ENCODE results near the gene TAS2R46.
"Not testable (repeated sequence)": the region's sequence is repeated elsewhere in the genome, so short reads cannot be mapped to it uniquely, and the experiment has no call there.

TAS2R46 gene

GRCh38 chr12:11062194-11062593, at the start of gene TAS2R46:
TAS2R46 (minus strand) TSS chr12:11062294; CDS start chr12:11062294, 0 bp downstream.
- H3K4me1 ChIP-seq (ENCODE audit: insufficient read depth, low read length); H3K9ac ChIP-seq (ENCODE audit: low read depth, low read length); H3K9me3 ChIP-seq (ENCODE audit: control insufficient read depth, insufficient read depth, low read length); H3K36me3 ChIP-seq (ENCODE audit: insufficient read depth, low read length): not testable (repeated sequence)

GRCh38 chr12:11111213-11111612, 49.1 kb upstream of the TAS2R46 start:
- not testable (repeated sequence) for H3K36me3 ChIP-seq (ENCODE audit: insufficient read depth, low read length); H3K4me1 ChIP-seq (ENCODE audit: insufficient read depth, low read length); H3K9ac ChIP-seq (ENCODE audit: low read depth, low read length); H3K9me3 ChIP-seq (ENCODE audit: control insufficient read depth, insufficient read depth, low read length)

GRCh38 chr12:11108862-11109261, 46.8 kb upstream of the TAS2R46 start:
- no peaks in the 10 kb centered on the region for H3K36me3 ChIP-seq (ENCODE audit: insufficient read depth, low read length)
- H3K9ac ChIP-seq (ENCODE audit: low read depth, low read length), result no peak overlapping the region
- no peaks in the 10 kb centered on the region for H3K4me1 ChIP-seq (ENCODE audit: insufficient read depth, low read length)
- peaks cover 5% of the 10 kb centered on the region; the same call in 1 of the 2 replicates for H3K9me3 ChIP-seq (ENCODE audit: control insufficient read depth, insufficient read depth, low read length)

GRCh38 chr12:11107719-11108118, 45.6 kb upstream of the TAS2R46 start:
- Histone ChIP-seq H3K9ac (ENCODE audit: low read depth, low read length) (no peak overlapping the region), H3K9me3 (ENCODE audit: control insufficient read depth, insufficient read depth, low read length) (peaks cover 8% of the 10 kb centered on the region; the same call in 1 of the 2 replicates), H3K36me3 (ENCODE audit: insufficient read depth, low read length) (no peaks in the 10 kb centered on the region), H3K4me1 (ENCODE audit: insufficient read depth, low read length) (no peaks in the 10 kb centered on the region)

- Histone ChIP-seq H3K9me3 (ENCODE audit: control insufficient read depth, insufficient read depth, low read length) (peaks cover 8% of the 10 kb centered on the region; the same call in 1 of the 2 replicates), H3K4me1 (ENCODE audit: insufficient read depth, low read length) (no peaks in the 10 kb centered on the region), H3K36me3 (ENCODE audit: insufficient read depth, low read length) (no peaks in the 10 kb centered on the region), H3K9ac (ENCODE audit: low read depth, low read length) (no peak overlapping the region)
These were observed 44.2 kb upstream of the TAS2R46 start for GRCh38 chr12:11106288-11106687.

GRCh38 chr12:11105546-11105945, 43.5 kb upstream of the TAS2R46 start:
- no peaks in the 10 kb centered on the region for H3K36me3 ChIP-seq (ENCODE audit: insufficient read depth, low read length)
- no peak overlapping the region for H3K9ac ChIP-seq (ENCODE audit: low read depth, low read length)
- H3K9me3 ChIP-seq (ENCODE audit: control insufficient read depth, insufficient read depth, low read length), result peaks cover 4% of the 10 kb centered on the region; the same call in 1 of the 2 replicates
- no peaks in the 10 kb centered on the region for H3K4me1 ChIP-seq (ENCODE audit: insufficient read depth, low read length)

GRCh38 chr12:11094910-11095309, 32.8 kb upstream of the TAS2R46 start:
- not testable (repeated sequence) for H3K4me1 ChIP-seq (ENCODE audit: insufficient read depth, low read length); H3K9me3 ChIP-seq (ENCODE audit: control insufficient read depth, insufficient read depth, low read length); H3K9ac ChIP-seq (ENCODE audit: low read depth, low read length); H3K36me3 ChIP-seq (ENCODE audit: insufficient read depth, low read length)

- no peaks in the 10 kb centered on the region for H3K4me1 ChIP-seq (ENCODE audit: insufficient read depth, low read length)
- H3K9ac ChIP-seq (ENCODE audit: low read depth, low read length), result no peak within 1 kb of the TSS
- H3K9me3 ChIP-seq (ENCODE audit: control insufficient read depth, insufficient read depth, low read length), result no peaks in the 10 kb centered on the region
- no peaks in the 10 kb centered on the region for H3K36me3 ChIP-seq (ENCODE audit: insufficient read depth, low read length)
These were observed 30.0 kb upstream of the TAS2R46 start, which contains the start of gene TAS2R43 for GRCh38 chr12:11092128-11092527. TAS2R43 (minus strand) TSS chr12:11092313; CDS start chr12:11092229, 84 bp downstream.

- H3K9me3 ChIP-seq (ENCODE audit: control insufficient read depth, insufficient read depth, low read length), result no peaks in the 10 kb centered on the region
- no peaks in the 10 kb centered on the region for H3K4me1 ChIP-seq (ENCODE audit: insufficient read depth, low read length)
- no peak overlapping the region for H3K9ac ChIP-seq (ENCODE audit: low read depth, low read length)
- H3K36me3 ChIP-seq (ENCODE audit: insufficient read depth, low read length), result no peaks in the 10 kb centered on the region
These were observed 27.2 kb upstream of the TAS2R46 start for GRCh38 chr12:11089246-11089645.

- Histone ChIP-seq H3K9ac (ENCODE audit: low read depth, low read length) (no peak overlapping the region), H3K36me3 (ENCODE audit: insufficient read depth, low read length) (no peaks in the 10 kb centered on the region), H3K4me1 (ENCODE audit: insufficient read depth, low read length) (no peaks in the 10 kb centered on the region), H3K9me3 (ENCODE audit: control insufficient read depth, insufficient read depth, low read length) (no peaks in the 10 kb centered on the region)
These were observed 23.3 kb upstream of the TAS2R46 start for GRCh38 chr12:11085419-11085818.

GRCh38 chr12:11081987-11082386, 19.9 kb upstream of the TAS2R46 start:
- H3K9ac ChIP-seq (ENCODE audit: low read depth, low read length), result no peak overlapping the region

GRCh38 chr12:11078246-11078645, 16.2 kb upstream of the TAS2R46 start:
- H3K36me3 ChIP-seq (ENCODE audit: insufficient read depth, low read length), result no peaks in the 10 kb centered on the region
- H3K9ac ChIP-seq (ENCODE audit: low read depth, low read length), result no peak overlapping the region
- H3K9me3 ChIP-seq (ENCODE audit: control insufficient read depth, insufficient read depth, low read length), result no peaks in the 10 kb centered on the region
- H3K4me1 ChIP-seq (ENCODE audit: insufficient read depth, low read length), result no peaks in the 10 kb centered on the region

More at GRCh38 chr12:11081987-11082386, 19.9 kb upstream of the TAS2R46 start:
- Histone ChIP-seq H3K36me3 (ENCODE audit: insufficient read depth, low read length) (no peaks in the 10 kb centered on the region), H3K4me1 (ENCODE audit: insufficient read depth, low read length) (no peaks in the 10 kb centered on the region), H3K9me3 (ENCODE audit: control insufficient read depth, insufficient read depth, low read length) (no peaks in the 10 kb centered on the region)

- Histone ChIP-seq H3K4me1 (ENCODE audit: insufficient read depth, low read length) (peaks cover 3% of the 10 kb centered on the region; the same call in 1 of the 2 replicates), H3K9ac (ENCODE audit: low read depth, low read length) (no peak overlapping the region), H3K9me3 (ENCODE audit: control insufficient read depth, insufficient read depth, low read length) (no peaks in the 10 kb centered on the region), H3K36me3 (ENCODE audit: insufficient read depth, low read length) (no peaks in the 10 kb centered on the region)
These were observed 13.5 kb upstream of the TAS2R46 start for GRCh38 chr12:11075642-11076041.

GRCh38 chr12:11071414-11071813, 9.3 kb upstream of the TAS2R46 start:
- H3K4me1 ChIP-seq (ENCODE audit: insufficient read depth, low read length), result peaks cover 3% of the 10 kb centered on the region; the same call in 1 of the 2 replicates
- H3K36me3 ChIP-seq (ENCODE audit: insufficient read depth, low read length), result no peaks in the 10 kb centered on the region
- H3K9ac ChIP-seq (ENCODE audit: low read depth, low read length), result no peak overlapping the region
- no peaks in the 10 kb centered on the region for H3K9me3 ChIP-seq (ENCODE audit: control insufficient read depth, insufficient read depth, low read length)

- no peaks in the 10 kb centered on the region for H3K9me3 ChIP-seq (ENCODE audit: control insufficient read depth, insufficient read depth, low read length)
- H3K4me1 ChIP-seq (ENCODE audit: insufficient read depth, low read length), result peaks cover 3% of the 10 kb centered on the region; the same call in 1 of the 2 replicates
- no peaks in the 10 kb centered on the region for H3K36me3 ChIP-seq (ENCODE audit: insufficient read depth, low read length)
- no peak overlapping the region for H3K9ac ChIP-seq (ENCODE audit: low read depth, low read length)
These were observed 8.9 kb upstream of the TAS2R46 start for GRCh38 chr12:11070999-11071398.
